ENCODE data around the gene PPP6R3.

PPP6R3 gene

GRCh38 chr11:68545347-68545746, 84.8 kb downstream of the PPP6R3 start:
- no peak overlapping the region for H3K4me3 ChIP-seq (ENCODE audit: low read depth, low read length)
- no peak for TF ChIP-seq CTCF (IDR thresholded peaks at IDR 0.05; ENCODE audit: low read depth, low read length)
- in situ Hi-C loops (cut with HindIII; ENCODE audit: low sequenced_read_pairs) = no loop called here
- no peak for DNase-seq (ENCODE audit: low read depth, low spot score)

GRCh38 chr11:68545796-68546195, 85.2 kb downstream of the PPP6R3 start:
- no peak for TF ChIP-seq CTCF (IDR thresholded peaks at IDR 0.05; ENCODE audit: low read depth, low read length)
- no peak for DNase-seq (ENCODE audit: low read depth, low spot score)
- H3K4me3 ChIP-seq (ENCODE audit: low read depth, low read length) = no peak overlapping the region
- in situ Hi-C loops (cut with HindIII; ENCODE audit: low sequenced_read_pairs) = no loop called here

- no peak for DNase-seq (ENCODE audit: low read depth, low spot score)
- no peak overlapping the region for H3K4me3 ChIP-seq (ENCODE audit: low read depth, low read length)
- in situ Hi-C loops (cut with HindIII; ENCODE audit: low sequenced_read_pairs) = no loop called here
- TF ChIP-seq CTCF (IDR thresholded peaks at IDR 0.05; ENCODE audit: low read depth, low read length) = no peak
These were observed 86.0 kb downstream of the PPP6R3 start for GRCh38 chr11:68546555-68546954.

GRCh38 chr11:68549789-68550484, 89.4 kb downstream of the PPP6R3 start:
- DNase-seq (ENCODE audit: low read depth, low spot score) = no peak
- no peak overlapping the region for H3K4me3 ChIP-seq (ENCODE audit: low read depth, low read length)
- TF ChIP-seq CTCF (IDR thresholded peaks at IDR 0.05; ENCODE audit: low read depth, low read length) = no peak
- in situ Hi-C loops (cut with HindIII; ENCODE audit: low sequenced_read_pairs) = no loop called here

- no peak for DNase-seq (ENCODE audit: low read depth, low spot score)
- in situ Hi-C loops (cut with HindIII; ENCODE audit: low sequenced_read_pairs) = no loop called here
- no peak for TF ChIP-seq CTCF (IDR thresholded peaks at IDR 0.05; ENCODE audit: low read depth, low read length)
- H3K4me3 ChIP-seq (ENCODE audit: low read depth, low read length) = no peak overlapping the region
These were observed 89.9 kb downstream of the PPP6R3 start for GRCh38 chr11:68550485-68550817.

- in situ Hi-C loops (cut with HindIII; ENCODE audit: low sequenced_read_pairs) = no loop called here
- no peak overlapping the region for H3K4me3 ChIP-seq (ENCODE audit: low read depth, low read length)
- TF ChIP-seq CTCF (IDR thresholded peaks at IDR 0.05; ENCODE audit: low read depth, low read length) = no peak
- DNase-seq (ENCODE audit: low read depth, low spot score) = no peak
These were observed 90.7 kb downstream of the PPP6R3 start for GRCh38 chr11:68551223-68551622.

GRCh38 chr11:68551777-68552176, 91.2 kb downstream of the PPP6R3 start:
- TF ChIP-seq CTCF (IDR thresholded peaks at IDR 0.05; ENCODE audit: low read depth, low read length) = no peak
- no peak for DNase-seq (ENCODE audit: low read depth, low spot score)
- no peak overlapping the region for H3K4me3 ChIP-seq (ENCODE audit: low read depth, low read length)
- in situ Hi-C loops (cut with HindIII; ENCODE audit: low sequenced_read_pairs) = no loop called here
